Measurements from ENCODE around the gene GPR143. TPM values are rescaled to one million over a fixed set of nuclear protein-coding genes. Genes with fewer than 3 reads are reported as not detected.

GPR143 gene
- total and polyA plus RNA-seq, 10 of the 15 experiments (the other 5 are each of a cell fraction or from before 2014, with no cell fraction given) = 0.05 to 0.31 (median 0.15) TPM; not detected in 5

DNA sequence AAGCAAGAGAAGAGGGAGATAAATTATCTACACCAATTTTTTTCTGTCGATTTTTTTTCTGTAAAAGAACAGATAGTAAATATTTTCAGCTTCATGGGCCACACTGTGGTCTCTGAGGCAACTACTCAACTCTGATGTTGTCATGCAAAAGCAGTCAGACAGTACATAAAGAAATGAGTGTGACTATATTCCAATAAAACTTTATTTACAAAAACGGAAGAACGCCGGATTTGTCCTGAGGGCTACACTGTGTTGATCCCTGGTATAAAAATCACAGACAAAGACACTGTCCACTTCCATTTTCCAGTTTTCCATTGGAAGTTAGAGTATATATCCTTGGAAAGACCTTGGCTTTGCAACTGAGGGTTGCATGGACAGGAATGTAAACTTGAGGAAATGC lies 18.0 kb downstream of the GPR143 start:
- intact Hi-C loops (cut with micrococcal nuclease; ENCODE audit: unreplicated experiment) (loop anchor here (10.0 kb wide), 1 partner anchor 197 kb away; no protein-coding TSS in a partner anchor), in situ Hi-C loops (cut with MboI) (no loop called here)
- RAD21 ChIA-PET (ENCODE audit: unreplicated experiment) = no interaction called here
- H3K4me3 ChIP-seq = no peak overlapping the region
- H3K79me2 ChIP-seq (ENCODE audit: control insufficient read depth, insufficient read depth, low read length) = no peaks in the 10 kb centered on the region
- no peaks in the 10 kb centered on the region for H4K20me1 ChIP-seq (ENCODE audit: control insufficient read depth, insufficient read depth)
- ATAC-seq (no peak), DNase-seq (ENCODE audit: low read depth, low spot score) (no peak), FAIRE-seq (no peak)
- H3K36me3 ChIP-seq (ENCODE audit: control insufficient read depth in 2 of 2, insufficient read depth in 2 of 2, low read length in 1 of 2) = no peaks in the 10 kb centered on the region
- no TSS peak for BruUV-seq (replicated peaks)
- SMC1A ChIA-PET (ENCODE audit: uncharacterized antibody, unreplicated experiment) = no interaction called here
- 54% methylated on average over 4 of the region's 4 CpGs for WGBS (ENCODE audit: insufficient coverage, insufficient replicate concordance, low lambda C conversion rate, missing lambda C conversion rate)
- POLR2A ChIA-PET = no interaction called here
- H3K4me1 ChIP-seq (ENCODE audit: control insufficient read depth, insufficient read depth, low read length) = no peaks in the 10 kb centered on the region
- H3K9ac ChIP-seq (ENCODE audit: control insufficient read depth, insufficient read depth, low read length) = no peak overlapping the region
- no peak for TF ChIP-seq RFX5 (IDR thresholded peaks at IDR 0.05; ENCODE audit: low read depth, low read length)
- TF ChIP-seq, protein P1, sequence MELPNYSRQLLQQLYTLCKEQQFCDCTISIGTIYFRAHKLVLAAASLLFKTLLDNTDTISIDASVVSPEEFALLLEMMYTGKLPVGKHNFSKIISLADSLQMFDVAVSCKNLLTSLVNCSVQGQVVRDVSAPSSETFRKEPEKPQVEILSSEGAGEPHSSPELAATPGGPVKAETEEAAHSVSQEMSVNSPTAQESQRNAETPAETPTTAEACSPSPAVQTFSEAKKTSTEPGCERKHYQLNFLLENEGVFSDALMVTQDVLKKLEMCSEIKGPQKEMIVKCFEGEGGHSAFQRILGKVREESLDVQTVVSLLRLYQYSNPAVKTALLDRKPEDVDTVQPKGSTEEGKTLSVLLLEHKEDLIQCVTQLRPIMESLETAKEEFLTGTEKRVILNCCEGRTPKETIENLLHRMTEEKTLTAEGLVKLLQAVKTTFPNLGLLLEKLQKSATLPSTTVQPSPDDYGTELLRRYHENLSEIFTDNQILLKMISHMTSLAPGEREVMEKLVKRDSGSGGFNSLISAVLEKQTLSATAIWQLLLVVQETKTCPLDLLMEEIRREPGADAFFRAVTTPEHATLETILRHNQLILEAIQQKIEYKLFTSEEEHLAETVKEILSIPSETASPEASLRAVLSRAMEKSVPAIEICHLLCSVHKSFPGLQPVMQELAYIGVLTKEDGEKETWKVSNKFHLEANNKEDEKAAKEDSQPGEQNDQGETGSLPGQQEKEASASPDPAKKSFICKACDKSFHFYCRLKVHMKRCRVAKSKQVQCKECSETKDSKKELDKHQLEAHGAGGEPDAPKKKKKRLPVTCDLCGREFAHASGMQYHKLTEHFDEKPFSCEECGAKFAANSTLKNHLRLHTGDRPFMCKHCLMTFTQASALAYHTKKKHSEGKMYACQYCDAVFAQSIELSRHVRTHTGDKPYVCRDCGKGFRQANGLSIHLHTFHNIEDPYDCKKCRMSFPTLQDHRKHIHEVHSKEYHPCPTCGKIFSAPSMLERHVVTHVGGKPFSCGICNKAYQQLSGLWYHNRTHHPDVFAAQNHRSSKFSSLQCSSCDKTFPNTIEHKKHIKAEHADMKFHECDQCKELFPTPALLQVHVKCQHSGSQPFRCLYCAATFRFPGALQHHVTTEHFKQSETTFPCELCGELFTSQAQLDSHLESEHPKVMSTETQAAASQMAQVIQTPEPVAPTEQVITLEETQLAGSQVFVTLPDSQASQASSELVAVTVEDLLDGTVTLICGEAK (IDR thresholded peaks at IDR 0.05; ENCODE audit: borderline replicate concordance) = peak; percentile 59
- no peaks in the 10 kb centered on the region for H3K27me3 ChIP-seq (replicated peaks in 1 of 2; ENCODE audit: control insufficient read depth in 2 of 2, insufficient read depth in 2 of 2, low read length in 1 of 2)
- H3K4me2 ChIP-seq (ENCODE audit: control insufficient read depth, insufficient read depth) = no peak overlapping the region
- CTCF ChIA-PET = no interaction called here
- no peaks in the 10 kb centered on the region; the same call in 2 of the 3 replicates for H3K9me3 ChIP-seq (replicated peaks; ENCODE audit: control insufficient read depth, insufficient read depth, low read length)
- H3K27ac ChIP-seq (ENCODE audit: control insufficient read depth, insufficient read depth) = no peak overlapping the region
- H2AFZ ChIP-seq (ENCODE audit: control insufficient read depth, low read depth, low read length) = no peak overlapping the region

Data from GM12878 (cell line).